ENCODE data around the gene NMT1. TPM values are rescaled to one million over a fixed set of nuclear protein-coding genes. Genes with fewer than 3 reads are reported as not detected.

Gene NMT1
- total and polyA plus RNA-seq, 2 donors from 2014 or later: 72.3 to 98.5 TPM

DNA sequence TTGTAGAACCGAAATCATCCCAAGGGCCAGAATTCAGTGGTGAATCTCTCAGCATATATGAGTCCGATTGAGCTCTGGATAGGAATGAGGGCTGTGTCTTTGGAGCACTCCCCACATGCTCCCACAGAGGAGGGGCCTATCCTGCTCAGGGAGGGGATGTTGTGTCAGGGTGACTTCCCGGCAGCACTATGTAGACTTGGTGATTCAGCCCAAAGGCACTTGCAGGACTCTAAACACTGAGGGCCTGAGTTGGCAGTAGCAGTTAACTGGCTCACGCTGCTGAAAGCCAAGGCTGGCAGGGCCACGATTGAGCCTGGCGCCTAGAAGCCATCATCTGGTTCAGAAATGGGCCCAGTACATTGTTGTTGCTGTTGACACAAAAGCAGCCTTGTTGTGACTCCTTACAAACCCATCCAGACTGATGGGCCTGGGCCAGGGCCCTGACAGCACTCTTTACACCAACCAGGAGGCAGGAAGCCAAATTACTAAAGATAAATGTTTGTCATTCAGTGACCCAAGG lies 31.9 kb downstream of the NMT1 start:
- H3K27ac ChIP-seq (ENCODE audit: low read depth in 2 of 2, low read length in 2 of 2): peak overlapping the region; percentile 68 to 79
- DNase-seq (peak in 1 of 5 donors; percentile 93), FAIRE-seq (no peak)
- no peaks in the 10 kb centered on the region for H3K9me3 ChIP-seq (ENCODE audit: control insufficient read depth in 2 of 3, insufficient read depth in 1 of 3, low read length in 3 of 3)
- H3K9ac ChIP-seq (ENCODE audit: low read length in 3 of 3): no peak overlapping the region
- TF ChIP-seq, protein P1, sequence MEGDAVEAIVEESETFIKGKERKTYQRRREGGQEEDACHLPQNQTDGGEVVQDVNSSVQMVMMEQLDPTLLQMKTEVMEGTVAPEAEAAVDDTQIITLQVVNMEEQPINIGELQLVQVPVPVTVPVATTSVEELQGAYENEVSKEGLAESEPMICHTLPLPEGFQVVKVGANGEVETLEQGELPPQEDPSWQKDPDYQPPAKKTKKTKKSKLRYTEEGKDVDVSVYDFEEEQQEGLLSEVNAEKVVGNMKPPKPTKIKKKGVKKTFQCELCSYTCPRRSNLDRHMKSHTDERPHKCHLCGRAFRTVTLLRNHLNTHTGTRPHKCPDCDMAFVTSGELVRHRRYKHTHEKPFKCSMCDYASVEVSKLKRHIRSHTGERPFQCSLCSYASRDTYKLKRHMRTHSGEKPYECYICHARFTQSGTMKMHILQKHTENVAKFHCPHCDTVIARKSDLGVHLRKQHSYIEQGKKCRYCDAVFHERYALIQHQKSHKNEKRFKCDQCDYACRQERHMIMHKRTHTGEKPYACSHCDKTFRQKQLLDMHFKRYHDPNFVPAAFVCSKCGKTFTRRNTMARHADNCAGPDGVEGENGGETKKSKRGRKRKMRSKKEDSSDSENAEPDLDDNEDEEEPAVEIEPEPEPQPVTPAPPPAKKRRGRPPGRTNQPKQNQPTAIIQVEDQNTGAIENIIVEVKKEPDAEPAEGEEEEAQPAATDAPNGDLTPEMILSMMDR (IDR thresholded peaks at IDR 0.05; ENCODE audit: borderline replicate concordance, extremely low read depth, insufficient read depth): no peak
- H3K27me3 ChIP-seq (ENCODE audit: control insufficient read depth, insufficient read depth, low read length): no peaks in the 10 kb centered on the region
- peaks cover 10 to 69% (median 42%) of the 10 kb centered on the region in 3 donors for H3K36me3 ChIP-seq (ENCODE audit: control insufficient read depth in 2 of 3, insufficient read depth in 3 of 3, low read length in 3 of 3)
- intact Hi-C loops (cut with DNase I): no loop called here
- no peak overlapping the region for H3K4me3 ChIP-seq (ENCODE audit: low read length in 3 of 3)
- H3K4me1 ChIP-seq (ENCODE audit: control insufficient read depth in 2 of 3, insufficient read depth in 2 of 3, low read depth in 1 of 3, low read length in 3 of 3): peaks cover 0 to 31% (median 8%) of the 10 kb centered on the region in 3 donors

DNA sequence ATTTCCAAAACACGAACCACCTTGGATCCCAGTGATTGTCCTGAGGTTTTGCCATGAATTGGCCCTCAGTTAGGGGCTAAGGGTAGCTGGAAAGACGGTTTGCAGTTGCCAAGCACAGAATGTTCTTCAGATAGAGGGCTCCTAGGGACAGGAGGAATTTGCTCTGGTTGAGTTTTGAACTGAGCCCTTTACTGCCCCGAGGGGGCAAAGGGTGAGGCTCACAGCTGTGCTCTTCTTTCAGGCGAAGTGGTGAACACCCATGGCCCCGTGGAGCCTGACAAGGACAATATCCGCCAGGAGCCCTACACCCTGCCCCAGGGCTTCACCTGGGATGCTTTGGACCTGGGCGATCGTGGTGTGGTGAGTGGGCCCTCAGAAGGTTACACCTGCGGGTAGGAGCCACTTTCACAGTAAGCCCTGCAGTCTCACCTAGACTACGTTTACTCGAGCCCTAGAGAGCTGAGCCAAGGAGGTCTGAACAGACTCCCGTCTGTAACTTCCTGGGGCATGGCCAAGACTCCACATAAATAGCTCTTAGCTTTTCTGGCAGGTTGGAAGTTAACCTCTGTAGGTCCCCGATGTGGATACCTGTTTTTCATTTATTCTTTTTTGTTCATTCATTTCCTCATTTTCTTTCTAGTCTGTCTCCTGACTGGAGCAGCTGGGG lies 32.5 kb downstream of the NMT1 start:
- TF ChIP-seq, protein P1 (IDR thresholded peaks at IDR 0.05; ENCODE audit: borderline replicate concordance, extremely low read depth, insufficient read depth): no peak
- DNase-seq: no peak
- intact Hi-C loops (cut with DNase I): no loop called here
- H3K36me3 ChIP-seq (ENCODE audit: control insufficient read depth in 2 of 3, insufficient read depth in 3 of 3, low read length in 3 of 3): peaks cover 11 to 69% (median 45%) of the 10 kb centered on the region in 3 donors
- peak overlapping the region; percentile 68 to 79 for H3K27ac ChIP-seq (ENCODE audit: low read depth in 2 of 2, low read length in 2 of 2)
- peak overlapping the region in 1 of 3 donors; percentile 26 for H3K9ac ChIP-seq (ENCODE audit: low read length in 3 of 3)
- H3K4me1 ChIP-seq (ENCODE audit: control insufficient read depth in 2 of 3, insufficient read depth in 2 of 3, low read depth in 1 of 3, low read length in 3 of 3): peaks cover 0 to 25% (median 5%) of the 10 kb centered on the region in 3 donors
- no peaks in the 10 kb centered on the region for H3K9me3 ChIP-seq (ENCODE audit: control insufficient read depth in 2 of 3, insufficient read depth in 1 of 3, low read length in 3 of 3)
- no peak overlapping the region for H3K4me3 ChIP-seq (ENCODE audit: low read length in 3 of 3)
- H3K27me3 ChIP-seq (ENCODE audit: control insufficient read depth, insufficient read depth, low read length): no peaks in the 10 kb centered on the region
- no peak for FAIRE-seq

DNA sequence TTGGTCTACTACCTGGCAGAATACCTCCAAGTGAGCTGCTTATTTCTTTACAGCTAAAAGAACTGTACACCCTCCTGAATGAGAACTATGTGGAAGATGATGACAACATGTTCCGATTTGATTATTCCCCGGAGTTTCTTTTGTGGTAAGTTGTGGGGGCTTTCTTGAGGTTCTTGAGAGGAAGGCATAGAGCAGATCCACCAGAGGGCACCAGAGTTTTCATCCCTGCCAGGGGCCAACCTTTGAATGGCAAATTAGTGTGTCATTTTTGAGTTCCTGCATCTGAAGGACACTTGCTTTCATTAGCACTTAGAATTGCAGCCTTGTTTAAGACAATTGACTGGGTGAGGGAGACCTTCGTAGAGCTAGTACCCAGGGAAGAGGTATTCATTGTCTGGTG lies 35.0 kb downstream of the NMT1 start:
- FAIRE-seq: no peak

More for the DNA sequence above, 35.0 kb downstream of the NMT1 start:
- Histone ChIP-seq H3K4me1 (ENCODE audit: control insufficient read depth in 2 of 3, insufficient read depth in 2 of 3, low read depth in 1 of 3, low read length in 3 of 3) (peaks cover 0 to 19% (median 5%) of the 10 kb centered on the region in 3 donors), H3K27ac (ENCODE audit: low read depth in 2 of 2, low read length in 2 of 2) (no peak overlapping the region), H3K9me3 (ENCODE audit: control insufficient read depth in 2 of 3, insufficient read depth in 1 of 3, low read length in 3 of 3) (no peaks in the 10 kb centered on the region), H3K36me3 (ENCODE audit: control insufficient read depth in 2 of 3, insufficient read depth in 3 of 3, low read length in 3 of 3) (peaks cover 9 to 64% (median 41%) of the 10 kb centered on the region in 3 donors), H3K4me3 (ENCODE audit: low read length in 3 of 3) (no peak overlapping the region), H3K27me3 (ENCODE audit: control insufficient read depth, insufficient read depth, low read length) (no peaks in the 10 kb centered on the region), H3K9ac (ENCODE audit: low read length in 3 of 3) (no peak overlapping the region)
- TF ChIP-seq, protein P1 (IDR thresholded peaks at IDR 0.05; ENCODE audit: borderline replicate concordance, extremely low read depth, insufficient read depth): peak; percentile 17
- peak in 1 of 5 donors; percentile 26 for DNase-seq
- intact Hi-C loops (cut with DNase I): no loop called here
